GM12878 (cell line): ENCODE data around the gene IRAK3. TPM values are rescaled to one million over a fixed set of nuclear protein-coding genes. Genes with fewer than 3 reads are reported as not detected.

Source experiments
- ASH2L ChIP-seq: fragments of 300-600, 200-600 bp; sonication (generic); IDR thresholded peaks from 2 replicates; pipeline ENCODE4 v1.6.1; 2017; ENCODE audit warnings: low read depth, mild to moderate bottlenecking, borderline replicate concordance
- BCLAF1 ChIP-seq: fragments of 450-650 bp; IDR thresholded peaks from 2 replicates; pipeline ENCODE4 v1.6.1; 2017; ENCODE audit warnings: antibody characterized with exemption, mild to moderate bottlenecking, moderate library complexity
- EED ChIP-seq: sonication (generic); IDR thresholded peaks from 2 replicates; pipeline ENCODE4 v1.6.1; 2016; ENCODE audit warnings: antibody characterized with exemption, low read depth
- ELK1 ChIP-seq: IDR thresholded peaks from 2 replicates; pipeline ENCODE4 v1.6.1; 2012; ENCODE audit warnings: low read depth, low read length, improper control_type of control experiment
- JUND ChIP-seq: IDR thresholded peaks from 2 replicates; pipeline ENCODE4 v1.6.1; 2012; ENCODE audit warnings: low read depth, mild to moderate bottlenecking, low read length, improper control_type of control experiment, moderate library complexity
- LARP7 ChIP-seq: fragments of 450-650 bp; IDR thresholded peaks from 2 replicates; pipeline ENCODE4 v1.6.1; 2017; ENCODE audit warnings: mild to moderate bottlenecking
- PAX5 ChIP-seq: IDR thresholded peaks from 2 replicates; pipeline ENCODE4 v1.6.1; 2011; ENCODE audit warnings: low read depth, low read length, borderline replicate concordance
- PKNOX1 ChIP-seq: fragments of 450-650 bp; IDR thresholded peaks from 2 replicates; pipeline ENCODE4 v1.6.1; 2016; ENCODE audit warnings: mild to moderate bottlenecking
- POLR2AphosphoS5 ChIP-seq: IDR thresholded peaks from 2 replicates; pipeline ENCODE4 v1.6.1; 2011; ENCODE audit warnings: mild to moderate bottlenecking, low read length, inconsistent platforms
- RAD21 ChIP-seq: IDR thresholded peaks from 2 replicates; pipeline ENCODE4 v1.6.1; 2011; ENCODE audit warnings: mild to moderate bottlenecking, low read depth, low read length, moderate library complexity; ENCODE audit not compliant: insufficient read depth
- RELA ChIP-seq: fragments of 450-650 bp; IDR thresholded peaks from 2 replicates; pipeline ENCODE4 v1.8.0; 2014; ENCODE audit warnings: borderline replicate concordance; ENCODE audit not compliant: partially characterized antibody
- SIN3A ChIP-seq: IDR thresholded peaks from 2 replicates; pipeline ENCODE4 v1.6.1; 2012; ENCODE audit warnings: low read depth, low read length, improper control_type of control experiment
- SIX5 ChIP-seq: IDR thresholded peaks from 2 replicates; pipeline ENCODE4 v1.6.1; 2011; ENCODE audit warnings: mild to moderate bottlenecking, low read depth, low read length, moderate library complexity; ENCODE audit not compliant: severe bottlenecking
- SKIL ChIP-seq: fragments of 450-650 bp; IDR thresholded peaks from 2 replicates; pipeline ENCODE4 v1.6.1; 2017; ENCODE audit warnings: mild to moderate bottlenecking, low read depth, inconsistent platforms; ENCODE audit not compliant: poor library complexity, severe bottlenecking
- SMARCA5 ChIP-seq: fragments of 450-650 bp; IDR thresholded peaks from 2 replicates; pipeline ENCODE4 v1.6.1; 2017; ENCODE audit warnings: mild to moderate bottlenecking
- SP1 ChIP-seq: IDR thresholded peaks from one replicate; pipeline ENCODE4 v1.6.1; 2011; ENCODE audit warnings: low read depth, low read length
- TCF12 ChIP-seq: IDR thresholded peaks from 2 replicates; pipeline ENCODE4 v1.6.1; 2011; ENCODE audit warnings: low read depth, mild to moderate bottlenecking, low read length
- YY1 ChIP-seq: IDR thresholded peaks from 2 replicates; pipeline ENCODE4 v1.6.1; 2011; ENCODE audit warnings: low read depth, mild to moderate bottlenecking, low read length
- ZZZ3 ChIP-seq: IDR thresholded peaks from 2 replicates; pipeline ENCODE4 v1.6.1; 2011; ENCODE audit warnings: low read depth; ENCODE audit not compliant: control insufficient read depth, insufficient read length
- polyA plus RNA-seq, 11 experiments: library from polyadenylated mRNA; depleted of rRNA in 4 of 11; unstranded in 6 of 11; stranded (reverse) in 5 of 11; fragments of >200 nt; fragmentation: Nextera tagmentation in 4 of 11; fragmentation: Illumina TruSeq in 1 of 11; extraction: Ambion mirVana in 4 of 11; extraction: Trizol in 1 of 11; gene quantifications; 1 replicate in 1 of 11; 2 replicates in 10 of 11; pipeline versions ENCODE4 v1.2.1 to v1.2.3, GENCODE V29; 2011 to 2016; ENCODE audit warnings: inconsistent platforms in 2 of 11, missing spikeins in 2 of 11, low read depth in 1 of 11
- total RNA-seq, 4 experiments: library from RNA; depleted of rRNA in 3 of 4; stranded (reverse); fragments of >200 nt in 3 of 4; fragmentation: Illumina TruSeq in 1 of 4; extraction: Trizol in 1 of 4; gene quantifications; 2 replicates each; pipeline versions ENCODE4 v1.2.1 to v1.2.3, GENCODE V29; 2013 to 2021
- TF ChIP-seq, protein P1 (sequence below): fragments of 450-650 bp; conservative IDR thresholded peaks from 2 replicates; pipeline ENCODE4 v1.6.1; 2017; ENCODE audit warnings: mild to moderate bottlenecking, moderate library complexity

IRAK3 gene
- total and polyA plus RNA-seq, 10 of the 15 experiments (the other 5 are each of a cell fraction or from before 2014, with no cell fraction given): 1.4 to 14.1 (median 5.4) TPM

GRCh38 chr12:66169221-66170170 is 19.5 kb upstream of the IRAK3 start, which contains the start of gene TMBIM4 (continued):
- TF ChIP-seq EED: peak; percentile 89
- TF ChIP-seq LARP7: peak; percentile 86
- peak; percentile 74 for TF ChIP-seq SMARCA5
- TF ChIP-seq ASH2L: no peak; the same call in 1 of the 2 replicates
- TF ChIP-seq RELA: peak; percentile 66
- peak; percentile 95 for TF ChIP-seq YY1
- TF ChIP-seq SIN3A: peak; percentile 54
- TF ChIP-seq, protein P1, sequence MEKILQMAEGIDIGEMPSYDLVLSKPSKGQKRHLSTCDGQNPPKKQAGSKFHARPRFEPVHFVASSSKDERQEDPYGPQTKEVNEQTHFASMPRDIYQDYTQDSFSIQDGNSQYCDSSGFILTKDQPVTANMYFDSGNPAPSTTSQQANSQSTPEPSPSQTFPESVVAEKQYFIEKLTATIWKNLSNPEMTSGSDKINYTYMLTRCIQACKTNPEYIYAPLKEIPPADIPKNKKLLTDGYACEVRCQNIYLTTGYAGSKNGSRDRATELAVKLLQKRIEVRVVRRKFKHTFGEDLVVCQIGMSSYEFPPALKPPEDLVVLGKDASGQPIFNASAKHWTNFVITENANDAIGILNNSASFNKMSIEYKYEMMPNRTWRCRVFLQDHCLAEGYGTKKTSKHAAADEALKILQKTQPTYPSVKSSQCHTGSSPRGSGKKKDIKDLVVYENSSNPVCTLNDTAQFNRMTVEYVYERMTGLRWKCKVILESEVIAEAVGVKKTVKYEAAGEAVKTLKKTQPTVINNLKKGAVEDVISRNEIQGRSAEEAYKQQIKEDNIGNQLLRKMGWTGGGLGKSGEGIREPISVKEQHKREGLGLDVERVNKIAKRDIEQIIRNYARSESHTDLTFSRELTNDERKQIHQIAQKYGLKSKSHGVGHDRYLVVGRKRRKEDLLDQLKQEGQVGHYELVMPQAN: peak; percentile 52
- peak; percentile 91 for TF ChIP-seq POLR2AphosphoS5
- no peak for TF ChIP-seq SKIL
- no peak for TF ChIP-seq ZZZ3
- peak; percentile 75 for TF ChIP-seq TCF12
- peak; percentile 91 for TF ChIP-seq PAX5
- peak; percentile 59 for TF ChIP-seq PKNOX1
- TF ChIP-seq SIX5: peak; percentile 23
- no peak for TF ChIP-seq JUND
- peak; percentile 50 for TF ChIP-seq SP1
- TF ChIP-seq ELK1: peak; percentile 83
- TF ChIP-seq RAD21: peak; percentile 45
- TF ChIP-seq BCLAF1: no peak
